HEK293 (cell line): ENCODE data around the gene VPS13D.

ENCODE experiments used
- CTCF ChIA-PET: fragments of 350-600 bp; formaldehyde crosslinking; extraction: SDS; loops from one replicate; lab custom pipeline; 2021; ENCODE audit warnings: antibody characterized with exemption; lab: Yijun Ruan, JAX
- POLR2A ChIA-PET: fragments of 300-600 bp; formaldehyde crosslinking; extraction: SDS; loops from one replicate; lab custom pipeline; 2020; ENCODE audit warnings: antibody characterized with exemption, inconsistent platforms; lab: Yijun Ruan, JAX
- H3K27ac ChIP-seq: fragments of 200-500 bp; sonication (Bioruptor generic); 2 replicates; pipeline ENCODE4 v1.5.1; 2014; ENCODE audit warnings: low read depth, low read length, control low read depth, inconsistent platforms; ENCODE audit errors: extremely low read depth
- H3K36me3 ChIP-seq, 2 experiments: fragments of 200-500 bp in 1 of 2; sonication (Bioruptor generic) in 1 of 2; 1 replicate in 1 of 2; 2 replicates in 1 of 2; pipeline ENCODE4 v1.5.1; 2014 to 2017; ENCODE audit warnings: inconsistent platforms in 2 of 2, low read length in 2 of 2; ENCODE audit not compliant: control insufficient read depth in 2 of 2, insufficient read depth in 1 of 2
- H3K4me1 ChIP-seq: fragments of 200-500 bp; sonication (Bioruptor generic); 2 replicates; pipeline ENCODE4 v1.5.1; 2014; ENCODE audit warnings: mild to moderate bottlenecking, low read length, inconsistent platforms; ENCODE audit not compliant: control insufficient read depth, insufficient read depth
- H3K4me3 ChIP-seq: 2 replicates; pipeline ENCODE4 v1.5.1; 2011; ENCODE audit warnings: low read depth, mild to moderate bottlenecking, control low read depth, low read length, moderate library complexity
- H3K9me3 ChIP-seq: fragments of 200-500 bp; sonication (Bioruptor generic); 2 replicates; pipeline ENCODE4 v1.5.1; 2014; ENCODE audit warnings: low read depth, low read length, inconsistent platforms; ENCODE audit not compliant: control insufficient read depth, insufficient read depth
- EGR2 ChIP-seq: fragments of 450-650 bp; formaldehyde crosslinking; IDR thresholded peaks from 2 replicates; pipeline ENCODE4 v1.5.1; 2016; ENCODE audit warnings: low read depth, missing biosample characterization, missing genetic modification characterization
- ELK4 ChIP-seq: IDR thresholded peaks from 2 replicates; pipeline ENCODE4 v1.6.1; 2011; ENCODE audit warnings: mild to moderate bottlenecking, low read depth, low read length, borderline replicate concordance
- RBAK ChIP-seq: fragments of 450-650 bp; formaldehyde crosslinking; IDR thresholded peaks from 2 replicates; pipeline ENCODE4 v1.5.1; 2016; ENCODE audit warnings: missing biosample characterization, missing genetic modification characterization
- SETDB1 ChIP-seq: IDR thresholded peaks from one replicate; pipeline ENCODE4 v1.6.1; 2017; ENCODE audit warnings: mild to moderate bottlenecking, low read length, moderate library complexity, mixed read lengths; ENCODE audit not compliant: insufficient read length
- SP7 ChIP-seq: fragments of 450-650 bp; formaldehyde crosslinking; IDR thresholded peaks from 2 replicates; pipeline ENCODE4 v1.5.1; 2016; ENCODE audit warnings: missing biosample characterization, missing genetic modification characterization
- ZFHX2 ChIP-seq: fragments of 450-650 bp; formaldehyde crosslinking; conservative IDR thresholded peaks from 2 replicates; pipeline ENCODE4 v1.5.1; 2016; ENCODE audit warnings: missing biosample characterization, missing genetic modification characterization
- ZIC2 ChIP-seq: fragments of 450-650 bp; formaldehyde crosslinking; IDR thresholded peaks from 2 replicates; pipeline ENCODE4 v1.5.1; 2016; ENCODE audit warnings: missing biosample characterization, missing genetic modification characterization
- ZNF10 ChIP-seq: fragments of 450-650 bp; formaldehyde crosslinking; IDR thresholded peaks from 2 replicates; pipeline ENCODE4 v1.5.1; 2017; ENCODE audit warnings: missing biosample characterization, missing genetic modification characterization
- ZNF112 ChIP-seq: fragments of 450-650 bp; formaldehyde crosslinking; IDR thresholded peaks from 2 replicates; pipeline ENCODE4 v1.5.0; 2017; ENCODE audit warnings: missing biosample characterization, missing genetic modification characterization
- ZNF175 ChIP-seq: fragments of 450-650 bp; formaldehyde crosslinking; IDR thresholded peaks from 2 replicates; pipeline ENCODE4 v1.5.1; 2016; ENCODE audit warnings: missing biosample characterization, missing genetic modification characterization
- ZNF248 ChIP-seq: fragments of 450-650 bp; formaldehyde crosslinking; IDR thresholded peaks from 2 replicates; pipeline ENCODE4 v1.5.1; 2017; ENCODE audit warnings: missing biosample characterization, missing genetic modification characterization
- ZNF48 ChIP-seq: fragments of 450-650 bp; formaldehyde crosslinking; IDR thresholded peaks from 2 replicates; pipeline ENCODE4 v1.5.1; 2016; ENCODE audit warnings: missing biosample characterization, missing genetic modification characterization
- ZNF610 ChIP-seq: fragments of 450-650 bp; formaldehyde crosslinking; IDR thresholded peaks from 2 replicates; pipeline ENCODE4 v1.5.1; 2016; ENCODE audit warnings: missing biosample characterization, missing genetic modification characterization, borderline replicate concordance
- ZNF624 ChIP-seq: fragments of 450-650 bp; formaldehyde crosslinking; IDR thresholded peaks from 2 replicates; pipeline ENCODE4 v1.5.1; 2017; ENCODE audit warnings: missing biosample characterization, missing genetic modification characterization
- ZNF626 ChIP-seq: fragments of 450-650 bp; sonication (Bioruptor Pico); formaldehyde crosslinking; IDR thresholded peaks from 2 replicates; pipeline ENCODE4 v1.5.1; 2018; ENCODE audit warnings: missing biosample characterization, missing genetic modification characterization, inconsistent platforms
- ZNF654 ChIP-seq: fragments of 450-650 bp; formaldehyde crosslinking; IDR thresholded peaks from 2 replicates; pipeline ENCODE4 v1.5.1; 2016; ENCODE audit warnings: low read depth, missing biosample characterization, missing genetic modification characterization
- ZNF707 ChIP-seq: fragments of 450-650 bp; formaldehyde crosslinking; IDR thresholded peaks from 2 replicates; pipeline ENCODE4 v1.5.1; 2016; ENCODE audit warnings: missing biosample characterization, missing genetic modification characterization
- ZNF785 ChIP-seq: fragments of 450-650 bp; formaldehyde crosslinking; IDR thresholded peaks from 2 replicates; pipeline ENCODE4 v1.5.1; 2016; ENCODE audit warnings: missing biosample characterization, missing genetic modification characterization
- ZNF791 ChIP-seq: fragments of 450-650 bp; formaldehyde crosslinking; IDR thresholded peaks from 2 replicates; pipeline ENCODE4 v1.5.1; 2016; ENCODE audit warnings: missing biosample characterization, missing genetic modification characterization
- ZSCAN16 ChIP-seq: fragments of 450-650 bp; formaldehyde crosslinking; IDR thresholded peaks from 2 replicates; pipeline ENCODE4 v1.5.1; 2016; ENCODE audit warnings: missing biosample characterization, missing genetic modification characterization
- ZXDB ChIP-seq: fragments of 450-650 bp; formaldehyde crosslinking; IDR thresholded peaks from 2 replicates; pipeline ENCODE4 v1.5.1; 2016; ENCODE audit warnings: missing biosample characterization, missing genetic modification characterization
- TF ChIP-seq, protein P1 (sequence below): fragments of 450-650 bp; formaldehyde crosslinking; IDR thresholded peaks from 2 replicates; pipeline ENCODE4 v1.5.1; 2016; ENCODE audit warnings: missing biosample characterization, missing genetic modification characterization
- TF ChIP-seq, protein P2 (sequence below): fragments of 450-650 bp; formaldehyde crosslinking; IDR thresholded peaks from 2 replicates; pipeline ENCODE4 v1.5.1; 2016; ENCODE audit warnings: missing biosample characterization, missing genetic modification characterization

VPS13D gene

DNA sequence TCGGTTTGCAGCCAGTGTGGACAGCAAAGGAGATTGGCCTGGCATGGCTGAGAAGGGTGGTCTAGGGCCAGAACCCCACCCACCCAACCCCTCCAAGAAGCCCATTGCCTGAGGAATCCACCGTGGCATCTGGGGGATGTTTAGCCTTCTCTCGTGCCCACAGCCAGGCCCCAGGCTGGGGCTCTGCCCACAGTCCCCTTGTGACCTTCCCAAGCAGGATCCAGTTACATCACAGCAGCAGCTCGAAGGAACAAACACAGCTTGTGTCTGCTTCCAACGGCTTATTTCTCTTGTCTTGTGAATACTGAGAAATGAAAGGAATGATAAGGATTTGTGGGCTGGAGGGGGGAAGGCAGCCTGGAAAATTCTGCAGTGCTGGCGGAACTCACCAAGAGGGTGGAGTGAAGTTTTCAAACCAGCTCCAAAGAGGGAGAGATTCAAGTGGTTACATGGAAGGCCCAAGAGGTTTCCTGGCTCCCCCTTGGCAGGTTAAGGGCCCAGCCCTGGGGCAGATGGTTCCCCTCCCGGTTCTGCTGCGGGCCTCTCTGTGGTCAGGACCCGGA, 326.6 kb downstream of the VPS13D start (continued):
- TF ChIP-seq, protein P1, sequence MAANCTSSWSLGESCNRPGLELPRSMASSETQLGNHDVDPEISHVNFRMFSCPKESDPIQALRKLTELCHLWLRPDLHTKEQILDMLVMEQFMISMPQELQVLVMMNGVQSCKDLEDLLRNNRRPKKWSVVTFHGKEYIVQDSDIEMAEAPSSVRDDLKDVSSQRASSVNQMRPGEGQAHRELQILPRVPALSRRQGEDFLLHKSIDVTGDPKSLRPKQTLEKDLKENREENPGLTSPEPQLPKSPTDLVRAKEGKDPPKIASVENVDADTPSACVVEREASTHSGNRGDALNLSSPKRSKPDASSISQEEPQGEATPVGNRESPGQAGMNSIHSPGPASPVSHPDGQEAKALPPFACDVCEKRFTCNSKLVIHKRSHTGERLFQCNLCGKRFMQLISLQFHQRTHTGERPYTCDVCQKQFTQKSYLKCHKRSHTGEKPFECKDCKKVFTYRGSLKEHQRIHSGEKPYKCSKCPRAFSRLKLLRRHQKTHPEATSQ: no peak
- TF ChIP-seq ZNF785 (no peak), EGR2 (tag by site-specific recombination) (peak; percentile 7; the same call in 1 of the 2 replicates), ZNF626 (tag by site-specific recombination) (no peak), ELK4 (no peak), ZIC2 (tag by site-specific recombination) (peak; percentile 56), ZNF175 (no peak), RBAK (tag by site-specific recombination) (no peak), ZXDB (tag by site-specific recombination) (no peak), SP7 (tag by site-specific recombination) (no peak), ZNF624 (tag by site-specific recombination) (no peak), ZNF112 (tag by site-specific recombination) (no peak)

DNA sequence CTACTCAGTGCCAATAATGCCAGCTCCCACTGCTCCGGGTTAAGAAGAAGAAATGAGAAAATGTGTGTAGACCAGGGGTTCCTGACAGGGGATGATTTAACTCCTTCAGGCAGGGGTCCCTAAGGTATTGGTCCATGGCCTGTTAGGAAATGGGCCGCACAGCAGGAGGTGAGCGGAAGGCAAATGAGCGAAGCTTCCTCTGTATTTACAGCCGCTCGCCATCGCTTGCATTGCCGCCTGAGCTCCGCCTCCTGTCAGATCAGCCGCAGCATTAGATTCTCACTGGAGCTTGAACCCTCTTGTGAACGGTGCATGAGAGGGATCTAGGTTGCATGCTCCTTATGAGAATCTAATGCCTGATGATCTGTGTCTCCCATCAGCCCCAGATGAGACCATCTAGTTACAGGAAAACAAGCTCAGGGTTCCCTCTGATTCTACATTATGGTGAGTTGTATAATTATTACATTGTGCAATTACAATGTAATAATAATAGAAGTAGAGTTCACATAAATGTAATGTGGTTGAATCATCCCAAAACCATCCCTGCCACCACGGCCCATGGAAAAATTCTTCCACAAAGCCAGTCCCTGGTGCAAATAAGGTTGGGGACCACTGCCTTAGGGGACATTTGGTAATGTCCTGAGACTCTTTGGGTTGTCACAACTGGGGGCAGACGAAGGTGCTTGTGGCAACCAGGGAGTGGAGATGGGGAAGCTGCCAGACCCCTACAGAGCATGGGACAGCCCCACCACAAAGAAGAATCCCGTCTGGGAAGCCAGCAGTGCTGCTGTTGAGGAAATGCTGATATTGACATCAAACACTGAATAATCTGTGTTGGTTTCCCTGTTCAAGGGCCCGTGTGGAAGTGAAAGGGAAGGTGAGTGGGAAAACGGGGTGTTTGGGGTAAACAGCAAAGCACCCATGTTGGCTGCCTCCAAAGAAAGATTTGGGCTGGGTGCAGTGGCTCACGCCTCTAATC, 327.4 kb downstream of the VPS13D start:
- H3K36me3 ChIP-seq: no peaks in the 10 kb centered on the region
- CTCF ChIA-PET: interaction anchor here (0.6 to 1.1 kb wide), 2 partner anchors 8 to 22 kb away, joined by 3 read pairs; no protein-coding TSS in a partner anchor
- H3K9me3 ChIP-seq: no peaks in the 10 kb centered on the region
- no peak overlapping the region for H3K4me3 ChIP-seq
- no peak overlapping the region for H3K27ac ChIP-seq
- peaks cover 4% of the 10 kb centered on the region; the same call in 1 of the 2 replicates for H3K4me1 ChIP-seq
- POLR2A ChIA-PET: interaction anchor here (1.3 to 1.5 kb wide), 2 partner anchors 30 to 39 kb away, joined by 3 to 7 read pairs; no protein-coding TSS in a partner anchor
- TF ChIP-seq ZNF610: peak; percentile 91; the same call in 1 of the 2 replicates
- no peak for TF ChIP-seq ZNF48 (tag by site-specific recombination)
- TF ChIP-seq SETDB1: peak; percentile 51

- Histone ChIP-seq H3K36me3 (no peaks in the 10 kb centered on the region), H3K4me1 (peaks cover 4% of the 10 kb centered on the region; the same call in 1 of the 2 replicates), H3K9me3 (no peaks in the 10 kb centered on the region), H3K4me3 (no peak overlapping the region), H3K27ac (no peak overlapping the region)
- ChIA-PET CTCF (interaction anchor here (0.8 kb wide), 1 partner anchor 98 kb away, joined by 4 read pairs; no protein-coding TSS in a partner anchor), POLR2A (interaction anchor here (0.6 kb wide), 1 partner anchor 261 kb away, joined by 5 read pairs; no protein-coding TSS in a partner anchor)
- TF ChIP-seq ZNF791 (no peak), EGR2 (tag by site-specific recombination) (no peak), ZFHX2 (tag by site-specific recombination) (no peak), ZSCAN16 (no peak), ZNF248 (tag by site-specific recombination) (no peak), ZNF707 (tag by site-specific recombination) (no peak), ELK4 (no peak), ZNF654 (tag by site-specific recombination) (no peak), ZNF10 (no peak)
- TF ChIP-seq, protein P2, sequence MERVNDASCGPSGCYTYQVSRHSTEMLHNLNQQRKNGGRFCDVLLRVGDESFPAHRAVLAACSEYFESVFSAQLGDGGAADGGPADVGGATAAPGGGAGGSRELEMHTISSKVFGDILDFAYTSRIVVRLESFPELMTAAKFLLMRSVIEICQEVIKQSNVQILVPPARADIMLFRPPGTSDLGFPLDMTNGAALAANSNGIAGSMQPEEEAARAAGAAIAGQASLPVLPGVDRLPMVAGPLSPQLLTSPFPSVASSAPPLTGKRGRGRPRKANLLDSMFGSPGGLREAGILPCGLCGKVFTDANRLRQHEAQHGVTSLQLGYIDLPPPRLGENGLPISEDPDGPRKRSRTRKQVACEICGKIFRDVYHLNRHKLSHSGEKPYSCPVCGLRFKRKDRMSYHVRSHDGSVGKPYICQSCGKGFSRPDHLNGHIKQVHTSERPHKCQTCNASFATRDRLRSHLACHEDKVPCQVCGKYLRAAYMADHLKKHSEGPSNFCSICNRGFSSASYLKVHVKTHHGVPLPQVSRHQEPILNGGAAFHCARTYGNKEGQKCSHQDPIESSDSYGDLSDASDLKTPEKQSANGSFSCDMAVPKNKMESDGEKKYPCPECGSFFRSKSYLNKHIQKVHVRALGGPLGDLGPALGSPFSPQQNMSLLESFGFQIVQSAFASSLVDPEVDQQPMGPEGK (tag by site-specific recombination): no peak
Observed at GRCh38 chr1:12561121-12561520, 331.3 kb downstream of the VPS13D start.
